GM21619 (cell line): ENCODE measurements around the gene MAST4.

ENCODE experiments used
- ATAC-seq: cut with Tn5 transposase; IDR thresholded peaks from one replicate; pipeline ENCODE4 v1.9.1; 2021; ENCODE audit not compliant: unreplicated experiment

MAST4 gene

DNA sequence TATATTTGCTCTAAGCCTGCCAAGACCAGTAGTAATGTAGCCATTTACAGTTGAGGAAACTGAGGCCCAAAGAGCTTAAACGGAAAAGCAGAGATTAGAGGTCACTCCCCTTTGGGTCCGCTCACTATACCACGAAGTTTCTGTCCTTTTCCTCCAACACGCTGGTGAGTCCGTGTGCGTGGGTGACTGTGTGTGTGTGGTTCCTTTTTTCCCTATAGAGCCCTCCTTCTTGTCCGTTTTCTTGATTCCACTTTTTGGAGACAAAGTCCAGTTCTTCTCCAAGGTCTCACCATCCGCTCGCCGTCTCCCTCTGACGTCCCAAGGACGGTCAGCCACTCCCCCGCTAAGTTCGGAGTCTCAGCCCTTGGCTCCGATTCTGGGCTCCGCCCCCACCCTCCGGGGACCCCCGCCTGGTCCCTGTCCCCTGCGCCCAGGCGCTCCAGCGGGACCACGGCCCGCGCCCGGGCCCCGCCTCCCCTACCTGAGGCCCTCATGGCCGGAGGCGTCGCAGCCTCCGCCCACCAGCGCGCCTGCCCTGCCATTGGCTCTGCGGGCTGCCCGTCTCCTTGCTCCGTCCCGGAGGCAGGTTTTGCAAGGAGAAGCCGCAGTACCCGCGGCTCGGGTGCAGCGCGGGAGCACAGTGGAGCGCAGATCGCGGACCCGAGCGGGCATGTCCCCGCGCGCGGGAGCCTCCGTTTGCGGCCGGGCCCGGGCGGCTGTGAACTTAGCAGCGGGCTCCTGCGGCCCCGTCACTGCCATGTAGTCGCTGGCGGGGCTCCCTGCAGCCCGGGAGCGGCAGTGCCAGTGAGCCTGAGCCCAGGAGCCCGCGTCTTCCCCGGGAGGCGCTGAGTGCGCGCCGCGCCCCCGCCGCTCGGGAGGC, at the start of gene MAST4:
TSS of gene MAST4 (plus strand) at position 638 of the 880 bp plus-strand sequence. CDS start 263 bp downstream, outside the sequence.
- peak; percentile 97 for ATAC-seq

GRCh38 chr5:66546541-66546940, 49.7 kb upstream of the MAST4 start:
- ATAC-seq = no peak

GRCh38 chr5:66551338-66551737, 44.9 kb upstream of the MAST4 start:
- ATAC-seq = no peak

DNA sequence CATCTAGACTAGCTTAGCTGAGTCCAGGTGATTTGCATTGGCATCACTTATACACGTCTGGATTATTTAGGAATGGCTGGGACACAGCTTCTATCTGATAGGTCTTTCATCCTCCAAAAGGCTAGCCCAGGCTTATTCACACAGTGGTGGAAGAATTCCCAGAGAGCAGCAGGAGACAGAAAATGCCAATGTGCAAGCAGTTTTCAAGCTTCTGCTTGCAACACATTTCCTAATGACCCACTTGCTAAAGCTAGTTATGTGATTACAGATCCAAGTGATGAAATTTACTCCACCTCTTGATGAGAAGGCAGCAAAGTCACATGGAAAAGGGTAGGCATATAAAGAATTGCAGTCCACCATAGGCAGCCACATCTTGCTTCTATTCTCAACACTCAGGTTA, 44.2 kb upstream of the MAST4 start:
- ATAC-seq = no peak

- ATAC-seq = no peak
Observed at GRCh38 chr5:66553368-66553912, 42.8 kb upstream of the MAST4 start.

- ATAC-seq = peak; percentile 93
Observed at GRCh38 chr5:66553916-66554575, 42.1 kb upstream of the MAST4 start.

DNA sequence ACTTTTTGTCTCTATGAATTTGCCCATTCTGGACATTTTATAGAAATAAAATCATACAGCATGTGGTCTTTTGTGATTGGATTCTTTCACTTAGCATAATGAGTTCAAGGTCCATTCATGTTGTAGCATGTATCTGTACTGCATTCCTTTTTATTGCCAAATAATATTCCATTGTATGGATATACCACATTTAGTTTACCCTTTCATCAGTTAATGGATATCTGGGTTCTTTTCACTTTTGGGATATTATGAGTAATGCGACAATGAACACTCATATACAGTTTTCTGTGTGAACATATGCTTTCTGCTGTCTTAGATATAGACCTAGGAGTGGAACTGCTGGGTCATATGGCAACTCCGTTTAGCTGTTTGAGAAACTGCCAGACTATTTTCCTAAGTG, 41.3 kb upstream of the MAST4 start:
- no peak for ATAC-seq

DNA sequence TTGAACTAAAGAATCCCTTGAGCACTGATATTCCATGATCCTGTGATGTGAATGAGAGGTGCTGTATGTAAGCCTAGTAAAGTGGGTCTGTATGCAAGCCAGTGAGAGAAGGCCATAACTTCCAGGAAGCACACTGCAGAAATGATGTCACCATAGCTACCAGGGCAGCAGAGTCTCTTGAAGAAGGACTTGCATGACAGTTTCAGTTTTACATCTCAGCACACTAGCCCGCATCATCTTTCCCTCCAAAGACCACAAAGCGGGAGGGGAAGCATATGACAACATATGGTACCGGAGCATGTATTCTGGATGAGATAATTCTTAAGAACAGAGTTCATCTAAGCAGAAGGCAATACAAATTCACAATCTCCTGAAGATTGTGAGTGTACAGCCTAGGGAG, 37.6 kb upstream of the MAST4 start:
- ATAC-seq = peak; percentile 52

- no peak for ATAC-seq
Observed at GRCh38 chr5:66560371-66560770, 35.8 kb upstream of the MAST4 start.

DNA sequence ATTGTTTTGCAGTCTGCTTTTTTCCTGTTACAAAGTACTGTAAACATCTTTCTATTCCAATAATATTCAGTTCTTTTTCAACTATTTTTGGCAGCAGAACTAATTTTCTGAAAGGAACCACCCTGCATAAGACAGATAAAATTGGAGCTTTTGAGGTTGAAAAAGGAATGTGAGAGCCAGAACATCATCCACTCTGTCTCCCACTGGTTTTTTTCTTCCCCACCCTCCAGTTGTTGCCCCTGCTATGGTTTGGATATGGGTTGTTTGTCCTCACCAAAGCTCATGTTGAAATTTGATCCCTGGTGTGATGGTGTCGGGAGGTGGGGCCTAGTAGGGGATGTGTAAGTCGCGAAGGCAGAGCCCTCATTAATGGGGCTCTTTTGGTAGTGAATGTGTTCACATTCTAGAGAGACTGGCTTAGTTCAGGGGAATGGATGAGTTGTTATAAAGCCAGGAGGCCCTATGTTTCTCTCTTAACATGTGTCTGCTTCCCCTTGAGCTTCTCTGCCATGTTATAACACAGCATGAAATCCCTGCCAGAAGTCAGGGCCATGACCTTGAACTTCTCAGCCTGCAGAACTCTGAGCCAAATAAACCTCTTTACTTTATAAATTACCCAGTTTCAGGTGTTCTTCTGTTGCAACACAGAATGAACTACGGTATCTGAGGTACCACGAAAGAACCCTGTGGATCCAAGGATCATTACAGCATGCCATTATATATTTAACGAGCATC, 34.8 kb upstream of the MAST4 start:
- no peak for ATAC-seq

DNA sequence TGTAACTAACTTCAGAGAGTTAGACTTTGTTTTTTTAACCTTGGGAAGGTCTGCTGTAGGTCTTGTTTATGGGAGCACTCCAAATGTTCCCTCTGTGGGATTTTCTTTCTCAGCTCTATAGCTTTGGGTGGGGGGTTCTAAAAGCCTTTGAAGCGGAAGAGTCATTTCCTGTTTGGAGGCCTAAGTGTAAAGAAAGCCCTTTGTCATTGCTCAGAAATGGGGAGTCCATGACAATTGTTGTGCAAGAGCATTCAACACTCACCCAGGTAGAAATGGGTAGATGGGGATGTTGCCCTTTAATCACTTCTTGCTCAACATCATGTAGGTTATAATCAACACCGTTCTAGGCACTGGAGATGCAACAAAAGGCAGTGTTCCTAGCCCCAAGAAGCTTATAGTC, 30.3 kb upstream of the MAST4 start:
- ATAC-seq = no peak

GRCh38 chr5:66567474-66567873, 28.7 kb upstream of the MAST4 start:
- ATAC-seq = no peak

GRCh38 chr5:66570201-66570600, 26.0 kb upstream of the MAST4 start:
- ATAC-seq = no peak

DNA sequence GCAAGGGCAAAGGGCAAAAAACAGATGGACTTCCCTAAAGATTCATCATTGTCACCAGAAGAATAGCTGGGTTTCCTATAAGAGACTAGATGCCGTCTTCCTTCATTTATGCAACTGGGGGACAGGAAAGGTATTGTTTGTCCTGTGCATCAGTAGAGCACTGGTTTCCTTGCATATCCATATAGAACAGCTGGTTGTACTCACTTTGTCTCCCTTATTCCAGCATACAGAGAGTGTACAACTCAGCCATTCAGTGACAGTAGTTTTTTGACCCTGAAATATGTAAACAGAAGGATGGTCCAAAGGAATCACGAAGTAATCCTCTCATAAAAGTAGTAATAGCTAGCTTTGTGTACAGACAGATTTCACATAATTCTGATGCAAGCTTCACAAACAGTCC, 22.5 kb upstream of the MAST4 start:
- ATAC-seq = no peak

DNA sequence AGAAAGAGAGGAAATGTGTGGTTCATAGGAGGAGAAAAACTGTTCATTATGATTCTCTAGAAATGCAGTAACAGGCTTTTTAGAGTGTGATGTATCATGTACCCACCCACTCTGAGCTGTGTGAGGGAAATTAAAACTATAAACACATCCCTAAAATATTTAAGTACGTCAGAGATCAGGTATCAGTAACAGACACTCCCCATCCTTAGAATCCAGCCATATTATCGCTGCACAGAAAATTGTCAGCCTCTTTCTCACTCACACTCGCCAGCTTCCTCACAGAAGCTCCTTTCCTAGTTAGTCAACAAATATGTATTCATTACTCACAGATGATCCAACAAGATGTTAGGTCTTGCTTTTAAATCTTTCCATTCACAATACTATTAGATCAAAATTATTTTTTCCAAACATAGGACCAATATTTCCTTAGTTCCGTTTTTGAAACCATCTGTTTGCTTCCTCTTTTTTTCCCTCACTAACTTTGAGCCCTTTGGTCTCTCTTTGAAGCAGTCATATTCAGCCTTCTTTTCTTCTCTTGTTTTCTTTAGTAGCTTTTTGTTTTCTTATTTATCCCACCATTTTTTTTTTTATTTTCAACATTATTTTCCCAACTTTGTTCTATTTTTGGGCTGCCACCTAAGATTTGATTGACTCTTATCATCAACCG, 13.6 kb upstream of the MAST4 start:
- no peak for ATAC-seq

DNA sequence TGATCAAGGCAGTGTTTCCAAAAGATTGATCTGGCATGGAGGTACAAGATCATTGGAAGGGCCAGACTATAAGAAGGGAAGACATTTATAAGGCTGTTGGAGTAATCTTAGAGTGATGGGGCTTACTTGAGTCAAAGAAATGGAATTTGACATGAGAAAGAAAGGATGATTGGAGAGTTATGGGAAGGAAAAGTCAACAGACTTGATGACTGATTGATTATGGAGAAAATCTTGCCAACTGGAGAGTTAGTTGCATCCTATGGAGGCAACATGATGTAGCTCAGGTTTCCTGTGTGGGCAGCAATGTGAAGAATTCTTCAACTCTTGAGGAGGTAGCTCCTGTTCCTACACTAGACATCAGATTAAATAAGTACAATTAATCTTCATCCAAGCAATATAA, 10.9 kb upstream of the MAST4 start:
- ATAC-seq = no peak

- no peak for ATAC-seq
Observed at GRCh38 chr5:66587771-66588170, 8.4 kb upstream of the MAST4 start.

GRCh38 chr5:66596636-66597182, 516 bp downstream of the MAST4 start:
- ATAC-seq = peak; percentile 21

- ATAC-seq = no peak
Observed at GRCh38 chr5:66597183-66597757, 1.1 kb downstream of the MAST4 start.

DNA sequence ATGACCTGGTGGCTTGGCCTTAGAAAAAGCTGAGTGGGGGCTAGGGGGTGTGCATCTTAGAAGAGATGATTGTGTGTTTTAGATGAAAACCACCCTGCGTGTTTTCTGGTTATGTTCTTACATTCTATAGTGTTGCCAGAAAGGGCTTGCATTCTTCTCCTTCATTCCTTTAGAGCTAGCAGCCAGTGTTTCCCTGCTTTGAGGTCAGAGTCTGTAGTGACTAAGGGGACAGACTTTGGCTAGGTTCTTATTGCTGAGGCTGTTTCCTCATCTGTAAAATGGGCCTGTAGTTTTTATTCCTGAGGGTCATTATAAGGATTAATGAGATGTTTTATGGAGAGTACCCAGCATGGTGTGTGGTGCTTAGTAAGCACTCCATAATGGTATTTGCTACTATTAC, 6.4 kb downstream of the MAST4 start:
- ATAC-seq = no peak
